GM12801 (cell line): ENCODE results near the gene WDR91.

ENCODE experiments used
- CTCF ChIP-seq: IDR thresholded peaks from one replicate; pipeline ENCODE4 v1.5.1; 2011; ENCODE audit warnings: control low read depth; ENCODE audit not compliant: insufficient read length; ENCODE audit errors: extremely low read depth

Gene WDR91

DNA sequence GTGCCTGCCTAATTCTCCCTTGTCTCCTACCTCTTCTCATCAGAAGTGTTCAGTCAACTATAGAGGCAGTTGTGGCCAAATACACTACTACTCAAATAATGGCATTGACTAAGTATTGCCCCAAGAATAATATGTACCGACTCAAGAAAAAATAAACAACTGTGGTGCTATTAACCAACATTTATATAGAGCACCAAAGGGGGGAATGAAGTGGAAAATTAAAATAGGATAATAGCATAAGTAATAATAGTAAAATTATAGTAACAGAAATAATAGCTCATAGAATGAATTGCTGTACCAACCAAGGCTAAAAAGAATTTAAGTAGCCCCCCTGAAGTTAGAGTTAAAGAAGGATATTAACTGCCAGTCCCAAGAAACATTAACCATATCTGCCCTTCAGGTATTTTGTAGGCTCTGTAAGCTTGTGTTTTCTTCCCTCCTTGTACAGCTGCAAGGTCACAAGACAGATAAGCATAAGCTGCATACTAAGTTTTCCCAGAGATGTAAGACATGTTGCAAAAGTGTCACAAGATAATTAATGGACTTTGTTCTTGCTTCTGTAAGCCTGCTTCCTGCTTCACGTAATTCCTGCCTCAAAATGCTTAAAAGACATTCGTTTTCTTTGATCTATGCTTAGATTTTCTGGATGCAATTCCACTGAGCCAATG is 29.9 kb downstream of the WDR91 start:
- no peak for TF ChIP-seq CTCF

GRCh38 chr7:135180122-135180521 is 31.2 kb downstream of the WDR91 start:
- TF ChIP-seq CTCF, result no peak

DNA sequence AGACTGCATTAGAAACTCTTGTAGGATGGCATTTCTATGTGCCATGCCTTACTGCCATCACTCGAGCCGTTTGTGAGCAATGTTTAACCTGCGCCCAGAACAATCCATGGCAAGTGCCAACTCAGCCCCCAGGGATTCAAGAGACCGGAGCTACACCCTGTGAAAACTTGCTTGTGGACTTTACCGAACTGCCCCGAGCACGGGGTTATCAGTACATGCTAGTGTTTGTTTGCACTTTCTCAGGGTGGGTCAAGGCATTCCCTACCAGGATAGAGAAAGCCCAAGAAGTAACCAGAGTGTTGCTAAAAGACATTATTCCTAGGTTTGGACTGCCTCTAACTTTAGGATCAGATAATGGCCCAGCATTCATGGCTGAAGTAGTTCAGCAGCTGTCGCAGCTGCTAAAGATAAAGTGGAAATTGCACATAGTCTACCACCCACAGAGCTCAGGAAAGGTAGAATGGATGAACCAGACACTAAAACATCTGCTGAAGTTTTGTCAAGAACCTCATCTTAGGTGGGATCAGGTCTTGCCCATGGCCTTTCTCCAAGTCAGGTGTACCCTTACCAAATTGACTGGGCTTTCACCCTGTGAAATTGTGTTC is 31.9 kb downstream of the WDR91 start:
- no peak for TF ChIP-seq CTCF

GRCh38 chr7:135178364-135178763 is 33.0 kb downstream of the WDR91 start:
- no peak for TF ChIP-seq CTCF

GRCh38 chr7:135177028-135177696 is 34.2 kb downstream of the WDR91 start:
- no peak for TF ChIP-seq CTCF

GRCh38 chr7:135175931-135176330 is 35.4 kb downstream of the WDR91 start:
- no peak for TF ChIP-seq CTCF

GRCh38 chr7:135174941-135175340 is 36.4 kb downstream of the WDR91 start:
- no peak for TF ChIP-seq CTCF
